SU-DHL-6 (cell line): ENCODE measurements around the gene IL1RN.
"Not testable (repeated sequence)": the region's sequence is repeated elsewhere in the genome, so short reads cannot be mapped to it uniquely, and the experiment has no call there.

Experiments used
- H2AFZ ChIP-seq: fragments of 200-600 bp; sonication (generic); 2 replicates; pipeline ENCODE4 v1.6.1; 2014; ENCODE audit warnings: low read depth, mild to moderate bottlenecking, moderate library complexity, mixed read lengths, antibody characterized with exemption, low read length; ENCODE audit not compliant: severe bottlenecking
- H3F3A ChIP-seq: fragments of 200-600 bp; shearing (Covaris generic); 2 replicates; pipeline ENCODE4 v1.6.0; 2016; ENCODE audit warnings: antibody characterized with exemption, mild to moderate bottlenecking; ENCODE audit not compliant: insufficient read depth
- H3K27ac ChIP-seq: fragments of 200-600 bp; sonication (generic); 2 replicates; pipeline ENCODE4 v1.5.1; 2016; ENCODE audit warnings: low read depth, mild to moderate bottlenecking, low read length, moderate library complexity, mixed read lengths
- H3K27me3 ChIP-seq: fragments of 200-600 bp; sonication (generic), shearing (Covaris generic); 2 replicates; pipeline ENCODE4 v1.6.0; 2014; ENCODE audit warnings: mild to moderate bottlenecking, low read length
- H3K36me3 ChIP-seq: fragments of 200-600 bp; sonication (generic); 2 replicates; pipeline ENCODE4 v1.6.1; 2014; ENCODE audit warnings: mild to moderate bottlenecking, low read length, mixed read lengths
- H3K4me2 ChIP-seq: fragments of 300-600, 200-600 bp; shearing (Covaris generic), sonication (generic); 2 replicates; pipeline ENCODE4 v1.6.0; 2014; ENCODE audit warnings: low read length, low read depth, mild to moderate bottlenecking; ENCODE audit not compliant: poor library complexity, severe bottlenecking
- H3K4me3 ChIP-seq: fragments of 200-600 bp; sonication (generic); 2 replicates; pipeline ENCODE4 v1.5.1; 2014; ENCODE audit warnings: antibody characterized with exemption, low read length, mild to moderate bottlenecking, mixed read lengths; ENCODE audit not compliant: insufficient read depth, poor library complexity, severe bottlenecking
- H3K79me2 ChIP-seq: fragments of 200-600 bp; sonication (generic); 2 replicates; pipeline ENCODE4 v1.6.1; 2014; ENCODE audit warnings: mild to moderate bottlenecking, low read length, moderate library complexity; ENCODE audit not compliant: insufficient read depth
- H3K9ac ChIP-seq: fragments of 200-600 bp; sonication (generic); 2 replicates; pipeline ENCODE4 v1.7.0; 2014; ENCODE audit warnings: mild to moderate bottlenecking, low read length
- H3K9me2 ChIP-seq: fragments of 200-600 bp; sonication (generic); replicated peaks from 2 replicates; pipeline ENCODE4 v1.6.1; 2014; ENCODE audit warnings: low read length; ENCODE audit not compliant: insufficient read depth
- H3K9me3 ChIP-seq: fragments of 200-600 bp; sonication (generic); 2 replicates; pipeline ENCODE4 v1.6.1; 2014; ENCODE audit warnings: low read length, mixed read lengths; ENCODE audit not compliant: insufficient read depth
- H4K20me1 ChIP-seq: fragments of 200-600 bp; sonication (generic); 2 replicates; pipeline ENCODE4 v1.6.1; 2014; ENCODE audit warnings: low read depth, mild to moderate bottlenecking, antibody characterized with exemption, low read length, moderate library complexity, mixed read lengths
- CTCF ChIP-seq: fragments of 200-600 bp; sonication (generic); IDR thresholded peaks from one replicate; pipeline ENCODE4 v1.5.1; 2017; ENCODE audit warnings: antibody characterized with exemption, mild to moderate bottlenecking, low read length, moderate library complexity; ENCODE audit not compliant: insufficient read depth, poor library complexity, severe bottlenecking
- EZH2phosphoT487 ChIP-seq: fragments of 200-600 bp; sonication (generic), shearing (Covaris generic); conservative IDR thresholded peaks from 2 replicates; pipeline ENCODE4 v1.6.1; 2018; ENCODE audit warnings: mild to moderate bottlenecking, antibody characterized with exemption, low read length, moderate library complexity, mixed read lengths

Gene IL1RN

GRCh38 chr2:113093613-113093977 is 33.8 kb upstream of the IL1RN start:
- H3F3A ChIP-seq = no peaks in the 10 kb centered on the region
- no peaks in the 10 kb centered on the region for H4K20me1 ChIP-seq
- H2AFZ ChIP-seq = no peak overlapping the region
- no peak overlapping the region for H3K4me2 ChIP-seq
- no peaks in the 10 kb centered on the region for H3K36me3 ChIP-seq
- no peaks in the 10 kb centered on the region for H3K9me3 ChIP-seq
- H3K9ac ChIP-seq = no peak overlapping the region
- H3K27me3 ChIP-seq = no peaks in the 10 kb centered on the region
- TF ChIP-seq CTCF = no peak
- H3K79me2 ChIP-seq = no peaks in the 10 kb centered on the region
- no peak overlapping the region for H3K4me3 ChIP-seq
- H3K27ac ChIP-seq = no peak overlapping the region
- H3K9me2 ChIP-seq = no peaks in the 10 kb centered on the region

GRCh38 chr2:113096306-113096705 is 31.1 kb upstream of the IL1RN start:
- H3K9me2 ChIP-seq, H3K36me3 ChIP-seq, H4K20me1 ChIP-seq, H3K4me2 ChIP-seq, H3K9me3 ChIP-seq, H3K9ac ChIP-seq, H3K79me2 ChIP-seq, H3K27ac ChIP-seq, H3K27me3 ChIP-seq, H3F3A ChIP-seq, H3K4me3 ChIP-seq, H2AFZ ChIP-seq: not testable (repeated sequence)

- not testable (repeated sequence) for H3F3A ChIP-seq, H3K79me2 ChIP-seq, H3K9ac ChIP-seq, H3K4me2 ChIP-seq, H3K9me3 ChIP-seq, H4K20me1 ChIP-seq, H3K27me3 ChIP-seq, H3K27ac ChIP-seq, H3K9me2 ChIP-seq, H2AFZ ChIP-seq, H3K4me3 ChIP-seq, H3K36me3 ChIP-seq
Observed at GRCh38 chr2:113096842-113097618, 30.4 kb upstream of the IL1RN start.

- Histone ChIP-seq H3K79me2 (no peaks in the 10 kb centered on the region), H3K27ac (no peak overlapping the region), H3K4me2 (no peak overlapping the region), H4K20me1 (no peaks in the 10 kb centered on the region), H3K4me3 (no peak overlapping the region), H2AFZ (no peak overlapping the region), H3K9me3 (no peaks in the 10 kb centered on the region), H3K27me3 (no peaks in the 10 kb centered on the region), H3F3A (no peaks in the 10 kb centered on the region), H3K9me2 (no peaks in the 10 kb centered on the region), H3K36me3 (no peaks in the 10 kb centered on the region), H3K9ac (no peak overlapping the region)
- no peak for TF ChIP-seq EZH2phosphoT487
- no peak for TF ChIP-seq CTCF
Observed at GRCh38 chr2:113098041-113098440, 29.4 kb upstream of the IL1RN start.
